ENCODE results near the gene ZNF385C.

- no peak for TF ChIP-seq CTCF (conservative IDR thresholded peaks at IDR 0.05 in 1 of 2, IDR thresholded peaks at IDR 0.05 in 1 of 2; ENCODE audit: extremely low read depth in 1 of 2, insufficient read depth in 1 of 2, low read depth in 1 of 2, low read length in 2 of 2)
- TF ChIP-seq EZH2 (IDR thresholded peaks at IDR 0.05; ENCODE audit: borderline replicate concordance, low read length), result no peak
Observed at GRCh38 chr17:42038221-42038973, 59.9 kb downstream of the ZNF385C start.

Data from mammary epithelial cell (primary cell).